Hepatocyte (in vitro differentiated cells): ENCODE measurements around the gene CARS2.

Source experiments
- EZH2 ChIP-seq: fragments of 200-600 bp; sonication (generic); IDR thresholded peaks from 2 replicates; pipeline ENCODE4 v1.6.1; 2016; ENCODE audit warnings: antibody characterized with exemption, mild to moderate bottlenecking, borderline replicate concordance
- EZH2phosphoT487 ChIP-seq: fragments of 200-600 bp; sonication (generic); IDR thresholded peaks from one replicate; pipeline ENCODE4 v1.6.1; 2018; ENCODE audit warnings: antibody characterized with exemption, mild to moderate bottlenecking, low read depth, moderate library complexity; ENCODE audit not compliant: unreplicated experiment, severe bottlenecking
- TF ChIP-seq, protein P1 (sequence below): fragments of 200-600 bp; sonication (generic); IDR thresholded peaks from 2 replicates; pipeline ENCODE4 v1.5.1; 2016; ENCODE audit warnings: antibody characterized with exemption, mild to moderate bottlenecking; ENCODE audit not compliant: poor library complexity

GRCh38 chr13:110689711-110690110, 16.2 kb downstream of the CARS2 start:
- TF ChIP-seq, protein P1, sequence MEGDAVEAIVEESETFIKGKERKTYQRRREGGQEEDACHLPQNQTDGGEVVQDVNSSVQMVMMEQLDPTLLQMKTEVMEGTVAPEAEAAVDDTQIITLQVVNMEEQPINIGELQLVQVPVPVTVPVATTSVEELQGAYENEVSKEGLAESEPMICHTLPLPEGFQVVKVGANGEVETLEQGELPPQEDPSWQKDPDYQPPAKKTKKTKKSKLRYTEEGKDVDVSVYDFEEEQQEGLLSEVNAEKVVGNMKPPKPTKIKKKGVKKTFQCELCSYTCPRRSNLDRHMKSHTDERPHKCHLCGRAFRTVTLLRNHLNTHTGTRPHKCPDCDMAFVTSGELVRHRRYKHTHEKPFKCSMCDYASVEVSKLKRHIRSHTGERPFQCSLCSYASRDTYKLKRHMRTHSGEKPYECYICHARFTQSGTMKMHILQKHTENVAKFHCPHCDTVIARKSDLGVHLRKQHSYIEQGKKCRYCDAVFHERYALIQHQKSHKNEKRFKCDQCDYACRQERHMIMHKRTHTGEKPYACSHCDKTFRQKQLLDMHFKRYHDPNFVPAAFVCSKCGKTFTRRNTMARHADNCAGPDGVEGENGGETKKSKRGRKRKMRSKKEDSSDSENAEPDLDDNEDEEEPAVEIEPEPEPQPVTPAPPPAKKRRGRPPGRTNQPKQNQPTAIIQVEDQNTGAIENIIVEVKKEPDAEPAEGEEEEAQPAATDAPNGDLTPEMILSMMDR: no peak
- TF ChIP-seq EZH2 (no peak), EZH2phosphoT487 (no peak)
